ENCODE data around the gene TSC22D2. TPM values are rescaled to one million over a fixed set of nuclear protein-coding genes. Genes with fewer than 3 reads are reported as not detected.

Gene TSC22D2
- total and polyA plus RNA-seq, 2 of the 8 experiments (the other 6 are each of a cell fraction or from before 2014, with no cell fraction given), result 3.4 to 27.6 TPM

DNA sequence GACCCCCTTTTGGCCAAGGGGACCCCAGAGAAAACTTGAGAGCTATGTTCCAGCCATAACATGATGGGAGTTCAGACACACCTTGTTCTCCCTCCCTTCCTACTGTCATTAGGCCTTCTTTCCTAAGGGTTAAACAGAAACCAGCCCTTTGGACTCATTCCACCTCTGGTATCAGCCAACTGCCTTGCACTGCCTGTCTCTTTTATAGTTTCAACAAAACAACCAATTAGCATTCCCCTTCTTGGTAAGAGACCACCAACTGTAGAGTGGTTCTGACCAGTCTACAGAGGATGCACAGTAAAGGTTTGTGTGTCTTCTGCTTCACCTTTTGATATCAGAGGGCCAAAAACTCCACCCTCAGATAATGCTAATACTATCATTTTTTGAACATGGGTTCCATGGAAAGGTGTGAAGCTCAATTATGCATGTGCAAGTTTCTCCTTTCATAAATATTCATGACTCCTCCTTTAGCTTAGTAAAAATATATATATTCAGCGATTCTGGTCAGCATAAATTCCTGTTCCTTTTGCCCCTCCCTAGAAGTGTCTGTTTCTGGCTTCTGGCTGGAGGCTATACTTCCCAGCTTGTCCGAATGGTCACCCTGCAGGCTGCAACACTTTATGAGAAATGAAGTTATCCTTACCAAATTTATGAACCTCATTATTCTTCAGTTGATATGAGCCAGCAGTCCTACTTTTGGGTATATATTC, 82.3 kb downstream of the TSC22D2 start (continued):
- TF ChIP-seq ZNF274 (IDR thresholded peaks at IDR 0.05; ENCODE audit: borderline replicate concordance, extremely low read depth, low read length), result no peak
- TF ChIP-seq, protein P1, sequence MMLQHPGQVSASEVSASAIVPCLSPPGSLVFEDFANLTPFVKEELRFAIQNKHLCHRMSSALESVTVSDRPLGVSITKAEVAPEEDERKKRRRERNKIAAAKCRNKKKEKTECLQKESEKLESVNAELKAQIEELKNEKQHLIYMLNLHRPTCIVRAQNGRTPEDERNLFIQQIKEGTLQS (IDR thresholded peaks at IDR 0.05; ENCODE audit: insufficient read depth, low read depth, low read length), result no peak

Measured in H1 (cell line).